ENCODE measurements around the gene HEXD. TPM values are rescaled to one million over a fixed set of nuclear protein-coding genes. Genes with fewer than 3 reads are reported as not detected.

Gene HEXD
- total and polyA plus RNA-seq, 5 donors: 13.6 to 24.4 (median 19.4) TPM

DNA sequence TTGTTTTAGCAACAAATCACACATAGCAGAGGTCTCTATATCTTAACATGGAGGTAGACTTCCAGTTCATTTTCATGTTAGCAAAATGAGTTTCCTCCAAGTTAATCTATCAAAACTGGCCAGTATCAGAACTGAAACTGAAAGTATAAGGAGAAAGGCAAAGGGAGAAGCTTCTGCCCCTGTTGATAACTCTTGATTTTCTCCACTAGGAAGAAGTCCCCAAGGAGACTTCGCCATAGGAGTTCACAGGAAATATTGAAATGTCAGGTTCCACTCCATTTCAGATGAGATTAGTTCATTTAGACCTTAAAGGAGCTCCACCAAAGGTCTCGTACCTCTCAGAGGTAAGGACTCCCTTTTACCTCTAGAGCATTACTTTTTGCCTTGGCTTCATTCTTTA lies 1.4 kb downstream of the HEXD start:
- H3K9me3 ChIP-seq (ENCODE audit: control insufficient read depth, low read length): no peaks in the 10 kb centered on the region
- 71% methylated on average over 2 of the region's 2 CpGs for WGBS
- intact Hi-C loops (cut with DNase I): loop anchor here in 2 of 4 donors (5.0 to 10.0 kb wide), 2 partner anchors 65 to 67 kb away; partner anchors contain the start of gene TEX19 (in 1 of the 2)
- H3K4me1 ChIP-seq (ENCODE audit: control insufficient read depth, insufficient read depth, low read length): peaks cover 3% of the 10 kb centered on the region
- H3K27ac ChIP-seq (ENCODE audit: low read length): no peak overlapping the region
- no peak for ATAC-seq
- H3K27me3 ChIP-seq (ENCODE audit: control insufficient read depth, insufficient read depth): no peaks in the 10 kb centered on the region
- DNase-seq: no peak
- H3K4me3 ChIP-seq (ENCODE audit: low read length): no peak overlapping the region

- ATAC-seq (peak in 1 of 2 donors; percentile 49), DNase-seq (peak in 1 of 3 donors; percentile 79)
- Histone ChIP-seq H3K4me3 (ENCODE audit: low read length) (no peak overlapping the region), H3K27ac (ENCODE audit: low read length) (no peak overlapping the region), H3K27me3 (ENCODE audit: control insufficient read depth, insufficient read depth) (no peaks in the 10 kb centered on the region), H3K4me1 (ENCODE audit: control insufficient read depth, insufficient read depth, low read length) (no peaks in the 10 kb centered on the region), H3K9me3 (ENCODE audit: control insufficient read depth, low read length) (no peaks in the 10 kb centered on the region)
- intact Hi-C loops (cut with DNase I): no loop called here
- WGBS: 77% methylated on average over 25 of the region's 25 CpGs
These were observed 6.1 kb downstream of the HEXD start for GRCh38 chr17:82424001-82424862.

DNA sequence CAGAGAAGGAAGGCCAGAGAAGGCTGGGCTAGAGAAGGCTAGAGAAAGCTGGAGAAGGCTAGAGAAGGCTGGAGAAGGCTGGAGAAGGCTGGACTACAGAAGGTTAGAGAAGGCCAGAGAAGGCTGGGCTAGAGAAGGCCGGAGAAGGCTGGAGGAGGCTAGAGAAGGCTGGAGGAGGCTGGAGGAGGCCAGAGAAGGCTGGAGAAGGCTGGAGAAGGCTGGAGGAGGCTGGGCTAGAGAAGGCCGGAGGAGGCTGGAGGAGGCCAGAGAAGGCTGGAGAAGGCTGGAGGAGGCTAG lies 6.7 kb downstream of the HEXD start:
- no peak for ATAC-seq
- WGBS: 98% methylated on average over 2 of the region's 2 CpGs
- Histone ChIP-seq H3K9me3 (ENCODE audit: control insufficient read depth, low read length) (no peaks in the 10 kb centered on the region), H3K4me3 (ENCODE audit: low read length) (no peak overlapping the region), H3K27ac (ENCODE audit: low read length) (no peak overlapping the region), H3K27me3 (ENCODE audit: control insufficient read depth, insufficient read depth) (no peaks in the 10 kb centered on the region), H3K4me1 (ENCODE audit: control insufficient read depth, insufficient read depth, low read length) (no peaks in the 10 kb centered on the region)
- intact Hi-C loops (cut with DNase I): no loop called here
- no peak for DNase-seq

DNA sequence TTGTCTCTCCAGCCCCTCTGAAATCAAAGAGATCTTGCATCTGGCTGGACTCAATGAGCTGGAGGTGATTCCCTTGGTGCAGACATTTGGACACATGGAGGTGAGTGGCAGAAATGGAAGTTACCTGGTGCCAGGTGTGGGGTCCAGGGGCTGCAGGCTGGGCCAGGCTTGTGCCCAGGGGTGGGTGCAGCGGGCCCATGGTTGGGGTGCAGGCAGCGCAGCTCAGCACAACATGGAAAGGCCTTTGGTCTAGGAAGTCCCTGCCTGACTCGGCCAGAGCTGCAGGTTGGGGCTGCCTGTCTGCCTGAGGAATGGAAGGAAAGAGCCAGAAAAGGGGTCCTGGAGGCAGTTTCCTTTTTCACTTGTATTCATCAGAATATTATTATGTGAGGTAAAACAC lies 10.4 kb downstream of the HEXD start:
- 95% methylated on average over 3 of the region's 3 CpGs for WGBS
- ATAC-seq: no peak

GRCh38 chr17:82429824-82430223 lies 11.7 kb downstream of the HEXD start:
- Histone ChIP-seq H3K27ac (ENCODE audit: low read length) (no peak overlapping the region), H3K9me3 (ENCODE audit: control insufficient read depth, low read length) (no peaks in the 10 kb centered on the region), H3K4me1 (ENCODE audit: control insufficient read depth, insufficient read depth, low read length) (no peaks in the 10 kb centered on the region), H3K4me3 (ENCODE audit: low read length) (no peak overlapping the region), H3K27me3 (ENCODE audit: control insufficient read depth, insufficient read depth) (no peaks in the 10 kb centered on the region)
- WGBS: 88% methylated on average over 7 of the region's 7 CpGs
- intact Hi-C loops (cut with DNase I): no loop called here
- ATAC-seq: no peak
- DNase-seq: no peak

More for the DNA sequence above, 10.4 kb downstream of the HEXD start:
- H3K9me3 ChIP-seq (ENCODE audit: control insufficient read depth, low read length): no peaks in the 10 kb centered on the region
- no peaks in the 10 kb centered on the region for H3K27me3 ChIP-seq (ENCODE audit: control insufficient read depth, insufficient read depth)
- no peak for DNase-seq
- H3K4me1 ChIP-seq (ENCODE audit: control insufficient read depth, insufficient read depth, low read length): no peaks in the 10 kb centered on the region
- intact Hi-C loops (cut with DNase I): no loop called here
- H3K4me3 ChIP-seq (ENCODE audit: low read length): no peak overlapping the region
- no peak overlapping the region for H3K27ac ChIP-seq (ENCODE audit: low read length)

DNA sequence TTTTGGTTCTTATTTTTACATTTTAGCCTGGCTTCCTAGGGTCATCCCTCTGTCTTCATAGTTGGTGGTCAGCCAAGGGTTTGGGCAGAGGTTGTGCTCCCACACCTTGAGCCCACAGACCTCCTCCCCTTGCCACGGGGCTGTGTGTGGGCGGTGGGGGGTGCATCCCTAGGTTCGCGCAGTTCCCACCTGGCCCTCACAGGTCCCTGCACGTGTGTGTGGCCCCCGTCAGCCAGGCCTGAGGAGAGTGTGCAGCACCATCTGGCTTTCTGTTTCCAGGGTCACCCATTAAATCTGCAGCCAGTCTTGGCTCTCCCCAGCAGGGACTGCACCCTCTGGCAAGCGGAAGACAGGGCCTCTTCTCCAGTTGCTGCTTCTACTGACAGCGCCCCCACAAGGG lies 13.9 kb downstream of the HEXD start:
- Histone ChIP-seq H3K9me3 (ENCODE audit: control insufficient read depth, low read length) (no peaks in the 10 kb centered on the region), H3K27ac (ENCODE audit: low read length) (no peak overlapping the region), H3K4me3 (ENCODE audit: low read length) (no peak overlapping the region), H3K27me3 (ENCODE audit: control insufficient read depth, insufficient read depth) (no peaks in the 10 kb centered on the region), H3K4me1 (ENCODE audit: control insufficient read depth, insufficient read depth, low read length) (no peaks in the 10 kb centered on the region)
- 86% methylated on average over 8 of the region's 8 CpGs for WGBS
- intact Hi-C loops (cut with DNase I): no loop called here
- no peak for ATAC-seq
- DNase-seq: no peak

- Histone ChIP-seq H3K27me3 (ENCODE audit: control insufficient read depth, insufficient read depth) (no peaks in the 10 kb centered on the region), H3K27ac (ENCODE audit: low read length) (no peak overlapping the region), H3K4me1 (ENCODE audit: control insufficient read depth, insufficient read depth, low read length) (no peaks in the 10 kb centered on the region), H3K4me3 (ENCODE audit: low read length) (no peak overlapping the region), H3K9me3 (ENCODE audit: control insufficient read depth, low read length) (no peaks in the 10 kb centered on the region)
- ATAC-seq: no peak
- intact Hi-C loops (cut with DNase I): no loop called here
- DNase-seq: peak in 2 of 3 donors; percentile 32 to 58
- 91% methylated on average over 32 of the region's 32 CpGs for WGBS
These were observed 15.5 kb downstream of the HEXD start for GRCh38 chr17:82433560-82434215.

DNA sequence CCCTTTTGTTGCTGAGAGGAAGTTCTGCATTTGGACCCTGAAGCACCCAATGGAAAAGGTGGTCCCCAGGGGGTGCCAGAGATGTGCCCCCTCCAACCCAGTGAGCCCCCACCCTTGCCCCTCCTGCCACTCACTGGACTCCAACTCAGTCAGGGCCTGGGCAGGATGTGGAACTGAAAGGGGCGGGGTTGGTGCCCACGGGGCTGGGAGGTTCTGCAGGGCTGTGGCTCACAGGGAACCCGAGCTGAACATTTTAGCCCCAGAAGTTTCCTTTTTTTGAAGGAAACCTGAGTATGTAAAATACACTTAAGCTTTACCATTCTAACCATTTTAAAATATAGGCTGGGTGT lies 16.0 kb downstream of the HEXD start:
- Histone ChIP-seq H3K27ac (ENCODE audit: low read length) (no peak overlapping the region), H3K27me3 (ENCODE audit: control insufficient read depth, insufficient read depth) (no peaks in the 10 kb centered on the region), H3K4me3 (ENCODE audit: low read length) (no peak overlapping the region), H3K4me1 (ENCODE audit: control insufficient read depth, insufficient read depth, low read length) (no peaks in the 10 kb centered on the region), H3K9me3 (ENCODE audit: control insufficient read depth, low read length) (no peaks in the 10 kb centered on the region)
- 77% methylated on average over 3 of the region's 3 CpGs for WGBS
- peak in 2 of 3 donors; percentile 57 to 64 for DNase-seq
- no peak for ATAC-seq
- intact Hi-C loops (cut with DNase I): no loop called here

DNA sequence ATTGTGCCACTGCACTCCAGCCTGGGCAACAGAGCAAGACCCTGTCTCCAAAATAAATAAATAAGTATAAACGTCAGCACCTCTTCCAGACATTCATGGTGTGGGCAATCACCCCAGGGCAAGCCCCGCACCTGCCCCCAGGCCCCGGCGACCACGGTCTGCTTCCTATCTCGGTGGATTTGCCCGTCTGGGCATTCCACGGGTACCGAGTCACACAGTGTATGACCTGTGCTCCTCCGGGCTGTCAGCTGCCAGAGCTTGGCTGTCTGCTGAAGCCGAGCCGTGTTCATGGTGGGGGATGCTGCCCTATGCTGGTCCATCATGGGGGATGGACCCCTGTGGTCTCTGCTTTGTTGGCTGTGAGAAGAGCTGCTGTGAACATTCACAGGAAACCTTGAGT lies 17.0 kb downstream of the HEXD start:
- Histone ChIP-seq H3K4me1 (ENCODE audit: control insufficient read depth, insufficient read depth, low read length) (no peaks in the 10 kb centered on the region), H3K27ac (ENCODE audit: low read length) (no peak overlapping the region), H3K4me3 (ENCODE audit: low read length) (no peak overlapping the region), H3K9me3 (ENCODE audit: control insufficient read depth, low read length) (no peaks in the 10 kb centered on the region), H3K27me3 (ENCODE audit: control insufficient read depth, insufficient read depth) (no peaks in the 10 kb centered on the region)
- intact Hi-C loops (cut with DNase I): no loop called here
- WGBS: 88% methylated on average over 12 of the region's 12 CpGs
- no peak for ATAC-seq
- peak in 1 of 3 donors; percentile 28 for DNase-seq

DNA sequence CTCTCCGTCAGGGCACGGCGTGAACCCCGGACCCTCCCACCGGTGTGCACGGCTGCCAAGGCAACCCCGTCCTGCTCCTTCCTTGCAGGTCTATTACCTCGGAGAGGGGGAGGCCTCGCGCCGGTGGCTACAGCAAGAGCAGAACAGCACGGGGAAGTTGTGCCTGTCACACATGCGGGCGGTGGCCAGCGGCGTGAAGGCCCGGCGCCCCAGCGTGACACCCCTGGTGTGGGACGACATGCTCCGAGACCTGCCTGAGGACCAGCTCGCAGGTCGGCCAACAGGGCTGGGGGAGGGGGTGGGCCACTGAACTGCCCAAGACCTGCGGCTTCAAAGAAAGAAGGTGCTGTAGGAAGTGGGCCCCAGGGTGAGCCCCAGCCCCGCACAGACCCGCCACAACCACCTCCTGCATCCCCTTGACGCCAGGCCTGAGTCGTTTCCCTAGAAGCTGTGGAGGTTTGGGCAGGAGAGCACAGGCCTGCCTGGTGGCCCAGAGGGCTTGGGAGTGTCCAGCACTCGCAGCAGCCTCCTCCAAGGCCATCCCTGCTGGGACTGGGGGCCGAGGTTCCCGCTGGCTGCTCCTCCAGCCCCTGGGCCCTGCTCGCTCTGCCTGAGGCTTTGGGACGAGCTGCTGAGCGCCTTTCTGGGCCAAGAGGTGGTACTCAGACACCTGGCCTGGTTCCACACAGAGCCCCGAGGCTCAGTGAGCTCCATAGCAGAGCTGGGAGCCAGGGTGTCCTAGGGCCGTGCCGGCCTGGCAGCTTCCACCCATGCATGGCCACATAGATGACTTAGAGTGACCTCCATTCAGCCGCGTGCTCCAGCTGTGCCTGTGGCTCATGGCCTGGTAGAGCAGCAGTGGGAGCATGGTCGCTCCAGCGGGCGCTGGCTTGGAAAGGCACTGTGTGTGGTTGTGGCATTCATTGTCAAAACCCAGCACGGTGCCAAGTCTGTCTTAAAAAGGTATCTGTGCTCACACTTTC lies 17.7 kb downstream of the HEXD start:
- no peak overlapping the region for H3K4me3 ChIP-seq (ENCODE audit: low read length)
- intact Hi-C loops (cut with DNase I): no loop called here
- no peak overlapping the region for H3K27ac ChIP-seq (ENCODE audit: low read length)
- H3K9me3 ChIP-seq (ENCODE audit: control insufficient read depth, low read length): no peaks in the 10 kb centered on the region
- ATAC-seq (no peak), DNase-seq (peak in 2 of 3 donors; percentile 53 to 61)
- no peaks in the 10 kb centered on the region for H3K4me1 ChIP-seq (ENCODE audit: control insufficient read depth, insufficient read depth, low read length)
- WGBS: 89% methylated on average over 43 of the region's 43 CpGs
- no peaks in the 10 kb centered on the region for H3K27me3 ChIP-seq (ENCODE audit: control insufficient read depth, insufficient read depth)
